ENCODE measurements around the gene MGME1. TPM values are rescaled to one million over a fixed set of nuclear protein-coding genes. Genes with fewer than 3 reads are reported as not detected.

The MGME1 gene
- total and polyA plus RNA-seq, 9 of the 15 experiments (the other 6 are each of a cell fraction or from before 2014, with no cell fraction given): 13.4 to 45.1 (median 30.6) TPM

GRCh38 chr20:17998446-17998845 lies 29.6 kb downstream of the MGME1 start:
- intact Hi-C loops (cut with micrococcal nuclease): loop anchor here (5.0 to 10.0 kb wide), 5 partner anchors 104 to 494 kb away; partner anchors contain the start of genes BFSP1 and RRBP1

More at GRCh38 chr20:17998446-17998845, 29.6 kb downstream of the MGME1 start:
- in situ Hi-C loops (cut with MboI): no loop called here
- Histone ChIP-seq H3K4me1 (replicated peaks in 1 of 2; ENCODE audit: control insufficient read depth in 2 of 2, insufficient read depth in 2 of 2, low read length in 2 of 2) (no peaks in the 10 kb centered on the region), H3K36me3 (ENCODE audit: control insufficient read depth, insufficient read depth, low read length) (no peaks in the 10 kb centered on the region), H3K27ac (ENCODE audit: extremely low read depth, low read depth, low read length) (no peak overlapping the region), H3K4me2 (ENCODE audit: insufficient read depth, low read length) (no peak overlapping the region), H4K20me1 (replicated peaks; ENCODE audit: control insufficient read depth, insufficient read depth, low read length) (no peaks in the 10 kb centered on the region), H2AFZ (ENCODE audit: low read depth, low read length) (no peak overlapping the region), H3K27me3 (ENCODE audit: control insufficient read depth in 2 of 2, insufficient read depth in 2 of 2, low read length in 2 of 2) (peaks cover 6 to 7% of the 10 kb centered on the region in 2 experiments; a peak in 3 of 5 replicates), H3K9me1 (ENCODE audit: control insufficient read depth, insufficient read depth, low read length) (no peaks in the 10 kb centered on the region), H3K79me2 (ENCODE audit: control insufficient read depth, insufficient read depth, low read length) (no peaks in the 10 kb centered on the region), H3K4me3 (no peak overlapping the region), H3K9ac (ENCODE audit: insufficient read depth in 1 of 2, low read depth in 2 of 2, low read length in 2 of 2) (no peak overlapping the region), H3K9me3 (replicated peaks; ENCODE audit: control insufficient read depth, insufficient read depth, low read depth, low read length) (no peaks in the 10 kb centered on the region)
- no peak for TF ChIP-seq POLR3A (IDR thresholded peaks at IDR 0.05; ENCODE audit: borderline replicate concordance, extremely low read depth, insufficient read depth, insufficient read length)
- TF ChIP-seq PHTF2 (CRISPR knock-in tag; IDR thresholded peaks at IDR 0.05): no peak
- TF ChIP-seq TEAD2 (tag; IDR thresholded peaks at IDR 0.05): no peak
- TF ChIP-seq ZNF165 (CRISPR knock-in tag; IDR thresholded peaks at IDR 0.05; ENCODE audit: borderline replicate concordance): no peak
- TF ChIP-seq TGIF2 (CRISPR knock-in tag; IDR thresholded peaks at IDR 0.05): no peak
- TF ChIP-seq ID3 (CRISPR knock-in tag; IDR thresholded peaks at IDR 0.05): no peak
- TF ChIP-seq ID3 (tag; IDR thresholded peaks at IDR 0.05): no peak
- no peak for TF ChIP-seq CBX5 (IDR thresholded peaks at IDR 0.05; ENCODE audit: borderline replicate concordance, low read depth)
- TF ChIP-seq FOXK1 (CRISPR knock-in tag; IDR thresholded peaks at IDR 0.05; ENCODE audit: borderline replicate concordance): no peak
- no peak for TF ChIP-seq ZNF311 (CRISPR knock-in tag; IDR thresholded peaks at IDR 0.05)
- TF ChIP-seq E2F4 (CRISPR knock-in tag; IDR thresholded peaks at IDR 0.05; ENCODE audit: low read depth): no peak
- ATAC-seq (no peak), DNase-seq (ENCODE audit: extremely low read depth in 1 of 4, low spot score in 3 of 4) (no peak), FAIRE-seq (no peak)
- POLR2A ChIA-PET: no interaction called here
- BruUV-seq (replicated peaks): no TSS peak
- 19% methylated on average over 3 of the region's 5 CpGs for WGBS (ENCODE audit: insufficient coverage, low coverage, missing lambda C conversion rate)
- CTCF ChIA-PET (ENCODE audit: low intra/inter-chr PET ratio): no interaction called here
